ENCODE data around the gene TNKS2.

TNKS2 gene

GRCh38 chr10:91820144-91820543 lies 21.9 kb downstream of the TNKS2 start:
- DNase-seq (ENCODE audit: low read depth in 2 of 2) = peak in 1 of 2 donors; percentile 33
- TF ChIP-seq CTCF (IDR thresholded peaks at IDR 0.05; ENCODE audit: low read depth, low read length) = no peak
- H3K4me3 ChIP-seq (replicated peaks in 1 of 2; ENCODE audit: low read depth in 2 of 2, low read length in 2 of 2) = no peak overlapping the region

- no peak overlapping the region for H3K4me3 ChIP-seq (replicated peaks in 1 of 2; ENCODE audit: low read depth in 2 of 2, low read length in 2 of 2)
- no peak for DNase-seq (ENCODE audit: low read depth in 2 of 2)
- TF ChIP-seq CTCF (IDR thresholded peaks at IDR 0.05; ENCODE audit: low read depth, low read length) = no peak
Observed at GRCh38 chr10:91824076-91824475, 25.9 kb downstream of the TNKS2 start.

- H3K4me3 ChIP-seq (replicated peaks in 1 of 2; ENCODE audit: low read depth in 2 of 2, low read length in 2 of 2) = no peak overlapping the region
- DNase-seq (ENCODE audit: low read depth in 2 of 2) = no peak
- no peak for TF ChIP-seq CTCF (IDR thresholded peaks at IDR 0.05; ENCODE audit: low read depth, low read length)
Observed at GRCh38 chr10:91829268-91829667, 31.0 kb downstream of the TNKS2 start.

GRCh38 chr10:91838199-91838598 lies 40.0 kb downstream of the TNKS2 start:
- DNase-seq (ENCODE audit: low read depth in 2 of 2) = no peak
- no peak overlapping the region for H3K4me3 ChIP-seq (replicated peaks in 1 of 2; ENCODE audit: low read depth in 2 of 2, low read length in 2 of 2)
- no peak for TF ChIP-seq CTCF (IDR thresholded peaks at IDR 0.05; ENCODE audit: low read depth, low read length)

GRCh38 chr10:91843083-91843482 lies 44.9 kb downstream of the TNKS2 start:
- no peak for TF ChIP-seq CTCF (IDR thresholded peaks at IDR 0.05; ENCODE audit: low read depth, low read length)
- no peak for DNase-seq (ENCODE audit: low read depth in 2 of 2)
- H3K4me3 ChIP-seq (replicated peaks in 1 of 2; ENCODE audit: low read depth in 2 of 2, low read length in 2 of 2) = no peak overlapping the region

GRCh38 chr10:91856637-91857036 lies 58.4 kb downstream of the TNKS2 start:
- TF ChIP-seq CTCF (IDR thresholded peaks at IDR 0.05; ENCODE audit: low read depth, low read length) = peak; percentile 34
- DNase-seq (ENCODE audit: low read depth in 2 of 2) = peak; percentile 33 to 36
- H3K4me3 ChIP-seq (replicated peaks in 1 of 2; ENCODE audit: low read depth in 2 of 2, low read length in 2 of 2) = no peak overlapping the region

GRCh38 chr10:91860885-91861284 lies 62.7 kb downstream of the TNKS2 start:
- no peak for TF ChIP-seq CTCF (IDR thresholded peaks at IDR 0.05; ENCODE audit: low read depth, low read length)
- no peak overlapping the region for H3K4me3 ChIP-seq (replicated peaks in 1 of 2; ENCODE audit: low read depth in 2 of 2, low read length in 2 of 2)
- DNase-seq (ENCODE audit: low read depth in 2 of 2) = no peak
